Body of pancreas (tissue), 4 donors: ENCODE data around the gene OR10G6.

Experiments
- CTCF ChIP-seq, 7 experiments: fragments of 450-650 bp in 4 of 7; fragments of 200-600 bp in 3 of 7; sonication (generic) in 3 of 7; IDR thresholded peaks; one replicate each; pipeline ENCODE4 v1.5.1; 2016 to 2019; ENCODE audit warnings: antibody characterized with exemption in 7 of 7
- POLR2A ChIP-seq, 3 donors: fragments of 450-650 bp; IDR thresholded peaks; one replicate each; pipeline ENCODE4 v1.6.1; 2016; ENCODE audit warnings: antibody characterized with exemption in 3 of 3, mild to moderate bottlenecking in 2 of 3

DNA sequence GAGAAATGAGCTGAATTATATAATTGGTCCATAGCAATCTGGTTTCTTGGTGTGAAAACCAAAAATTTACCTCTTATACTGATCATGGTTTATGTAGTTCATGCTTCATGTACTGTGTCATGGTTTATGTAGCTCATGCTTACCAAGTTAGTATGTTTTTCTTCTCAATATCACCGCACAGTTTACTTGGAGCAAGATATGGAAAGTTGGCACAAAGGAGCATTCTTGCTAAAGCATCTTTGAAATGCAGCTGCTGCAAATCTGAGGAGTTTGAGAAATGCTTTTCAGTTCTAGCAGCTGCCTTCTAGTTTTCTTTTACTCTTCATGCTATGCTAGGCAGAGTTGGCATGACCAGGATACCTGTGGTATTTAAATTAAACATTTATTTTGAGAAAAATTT, 41.7 kb upstream of the OR10G6 start:
- TF ChIP-seq CTCF (IDR thresholded peaks at IDR 0.05): no peak
- TF ChIP-seq POLR2A (IDR thresholded peaks at IDR 0.05): no peak
